ENCODE data around the gene RNF175.
A peak's percentile ranks its signal among the peaks of the same experiment; 100 is the strongest.

RNF175 gene

GRCh38 chr4:153750197-153750817 lies 9.5 kb downstream of the RNF175 start:
- TF ChIP-seq CTCF (conservative IDR thresholded peaks at IDR 0.05; ENCODE audit: low read depth, low read length) = peak; percentile 84
- no peak overlapping the region for H3K4me3 ChIP-seq (ENCODE audit: low read length)
- DNase-seq (ENCODE audit: low read depth) = peak; percentile 39

- no peak overlapping the region for H3K4me3 ChIP-seq (ENCODE audit: low read length)
- peak; percentile 22 for DNase-seq (ENCODE audit: low read depth)
- no peak for TF ChIP-seq CTCF (conservative IDR thresholded peaks at IDR 0.05; ENCODE audit: low read depth, low read length)
These were observed 11.4 kb downstream of the RNF175 start for GRCh38 chr4:153748378-153748777.

- no peak for DNase-seq (ENCODE audit: low read depth)
- TF ChIP-seq CTCF (conservative IDR thresholded peaks at IDR 0.05; ENCODE audit: low read depth, low read length) = no peak
- H3K4me3 ChIP-seq (ENCODE audit: low read length) = no peak overlapping the region
These were observed 12.3 kb downstream of the RNF175 start for GRCh38 chr4:153747406-153747955.

- H3K4me3 ChIP-seq (ENCODE audit: low read length) = no peak overlapping the region
- no peak for DNase-seq (ENCODE audit: low read depth)
- no peak for TF ChIP-seq CTCF (conservative IDR thresholded peaks at IDR 0.05; ENCODE audit: low read depth, low read length)
These were observed 14.2 kb downstream of the RNF175 start for GRCh38 chr4:153745651-153746050.

GRCh38 chr4:153741541-153741940 lies 18.3 kb downstream of the RNF175 start:
- no peak for TF ChIP-seq CTCF (conservative IDR thresholded peaks at IDR 0.05; ENCODE audit: low read depth, low read length)
- no peak overlapping the region for H3K4me3 ChIP-seq (ENCODE audit: low read length)
- no peak for DNase-seq (ENCODE audit: low read depth)

- TF ChIP-seq CTCF (conservative IDR thresholded peaks at IDR 0.05; ENCODE audit: low read depth, low read length) = no peak
- DNase-seq (ENCODE audit: low read depth) = no peak
- H3K4me3 ChIP-seq (ENCODE audit: low read length) = no peak overlapping the region
These were observed 23.8 kb downstream of the RNF175 start for GRCh38 chr4:153735906-153736461.

Data from retinal pigment epithelial cell (primary cell).